IMR-90 (cell line): ENCODE measurements around the gene SPAG9. TPM values are rescaled to one million over a fixed set of nuclear protein-coding genes. Genes with fewer than 3 reads are reported as not detected.

Source experiments
- ATAC-seq: fragments of 200-7000 bp; cut with Tn5 transposase; 2 replicates; pipeline ENCODE4 v1.9.1; 2020; ENCODE audit warnings: low read depth, mild to moderate bottlenecking, moderate library complexity
- BruUV-seq: library from RNA; stranded (reverse); fragments of 400-500 nt; replicated peaks from 2 replicates; lab custom pipeline; 2021; lab: Mats Ljungman, UMichigan
- CTCF ChIA-PET: fragments of 300-600 bp; formaldehyde crosslinking; extraction: SDS; loops from one replicate; lab custom pipeline; 2021; ENCODE audit warnings: antibody characterized with exemption; lab: Yijun Ruan, JAX
- POLR2A ChIA-PET: fragments of 300-600 bp; sonication (Branson Sonifier 250); formaldehyde crosslinking; loops from one replicate; lab custom pipeline; 2022; ENCODE audit warnings: antibody characterized with exemption; ENCODE audit not compliant: unreplicated experiment; lab: Charles Lee
- DNase-seq: peaks from one replicate; pipeline ENCODE4 v3.0.0; 2013
- H2AFZ ChIP-seq: replicated peaks from 2 replicates; pipeline ENCODE3; 2013; ENCODE audit warnings: low read length, mild to moderate bottlenecking; ENCODE audit not compliant: poor library complexity
- H2AK5ac ChIP-seq: 2 replicates; pipeline ENCODE4 v1.6.1; 2013; ENCODE audit warnings: low read depth, low read length, inconsistent platforms
- H2AK9ac ChIP-seq: replicated peaks from 2 replicates; pipeline ENCODE3; 2013; ENCODE audit warnings: mild to moderate bottlenecking, low read depth, low read length, moderate library complexity; ENCODE audit not compliant: poor library complexity
- H2BK120ac ChIP-seq: 2 replicates; pipeline ENCODE4 v1.6.1; 2013; ENCODE audit warnings: low read depth, low read length, inconsistent platforms
- H2BK15ac ChIP-seq: 3 replicates; pipeline ENCODE4 v1.6.1; 2013; ENCODE audit warnings: low read depth, low read length, inconsistent platforms
- H2BK20ac ChIP-seq: 2 replicates; pipeline ENCODE4 v1.6.1; 2013; ENCODE audit warnings: low read depth, mild to moderate bottlenecking, inconsistent platforms, low read length, moderate library complexity
- H2BK5ac ChIP-seq: 2 replicates; pipeline ENCODE4 v1.6.1; 2013; ENCODE audit warnings: mild to moderate bottlenecking, low read depth, low read length, inconsistent platforms; ENCODE audit not compliant: poor library complexity, severe bottlenecking
- H3K14ac ChIP-seq: replicated peaks from 2 replicates; pipeline ENCODE4 v1.6.1; 2013; ENCODE audit warnings: low read depth, low read length, inconsistent platforms
- H3K18ac ChIP-seq: 2 replicates; pipeline ENCODE4 v1.6.1; 2013; ENCODE audit warnings: low read depth, low read length, control low read depth
- H3K23ac ChIP-seq: 2 replicates; pipeline ENCODE4 v1.6.1; 2013; ENCODE audit warnings: low read depth, low read length, inconsistent platforms
- H3K27ac ChIP-seq: 2 replicates; pipeline ENCODE4 v1.5.1; 2013; ENCODE audit warnings: mild to moderate bottlenecking, control low read depth, low read length; ENCODE audit not compliant: insufficient read depth
- H3K27me3 ChIP-seq: 2 replicates; pipeline ENCODE4 v1.6.1; 2013; ENCODE audit warnings: low read length; ENCODE audit not compliant: control insufficient read depth, insufficient read depth
- H3K36me3 ChIP-seq: 2 replicates; pipeline ENCODE4 v1.6.1; 2013; ENCODE audit warnings: low read length, mixed read lengths; ENCODE audit not compliant: control insufficient read depth, insufficient read depth
- H3K4ac ChIP-seq: 2 replicates; pipeline ENCODE4 v1.6.1; 2013; ENCODE audit warnings: low read depth, low read length, inconsistent platforms
- H3K4me1 ChIP-seq: 2 replicates; pipeline ENCODE4 v1.6.1; 2013; ENCODE audit warnings: low read length, mixed read lengths; ENCODE audit not compliant: control insufficient read depth, insufficient read depth
- H3K4me2 ChIP-seq: 2 replicates; pipeline ENCODE4 v1.6.1; 2013; ENCODE audit warnings: low read depth, mild to moderate bottlenecking, control low read depth, low read length, moderate library complexity
- H3K4me3 ChIP-seq: 2 replicates; pipeline ENCODE4 v1.5.1; 2013; ENCODE audit warnings: low read depth, mild to moderate bottlenecking, control low read depth, low read length, moderate library complexity; ENCODE audit not compliant: insufficient read depth
- H3K56ac ChIP-seq: 2 replicates; pipeline ENCODE4 v1.6.1; 2013; ENCODE audit warnings: low read length, inconsistent platforms; ENCODE audit not compliant: insufficient read depth; ENCODE audit errors: extremely low read depth
- H3K79me1 ChIP-seq, 2 experiments: 2 replicates each; pipeline ENCODE4 v1.6.1; 2013; ENCODE audit warnings: low read length in 2 of 2, inconsistent platforms in 1 of 2, low read depth in 1 of 2
- H3K9ac ChIP-seq: 2 replicates; pipeline ENCODE4 v1.6.1; 2013; ENCODE audit warnings: low read depth, low read length, control low read depth
- H3K9me1 ChIP-seq: 2 replicates; pipeline ENCODE4 v1.6.1; 2013; ENCODE audit warnings: low read length, inconsistent platforms; ENCODE audit not compliant: insufficient read depth
- H3K9me3 ChIP-seq: 2 replicates; pipeline ENCODE4 v1.6.1; 2013; ENCODE audit warnings: low read length; ENCODE audit not compliant: control insufficient read depth, insufficient read depth
- H4K20me1 ChIP-seq: 2 replicates; pipeline ENCODE4 v1.6.1; 2013; ENCODE audit warnings: low read length, inconsistent platforms; ENCODE audit not compliant: insufficient read depth
- H4K5ac ChIP-seq: 2 replicates; pipeline ENCODE4 v1.6.1; 2013; ENCODE audit warnings: mild to moderate bottlenecking, low read depth, low read length, control low read depth
- H4K8ac ChIP-seq, 2 experiments: 2 replicates each; pipeline ENCODE4 v1.6.1; 2013; ENCODE audit warnings: low read depth in 2 of 2, low read length in 2 of 2, control low read depth in 1 of 2, inconsistent platforms in 1 of 2
- H4K91ac ChIP-seq: 2 replicates; pipeline ENCODE4 v1.6.1; 2013; ENCODE audit warnings: low read depth, low read length, inconsistent platforms; ENCODE audit not compliant: insufficient read depth
- CHD1 ChIP-seq: IDR thresholded peaks from 2 replicates; pipeline ENCODE4 v1.6.1; 2012; ENCODE audit warnings: low read depth, low read length, improper control_type of control experiment
- FOS ChIP-seq: fragments of 150-350 bp; IDR thresholded peaks from 2 replicates; pipeline ENCODE4 v1.6.1; 2016; ENCODE audit warnings: low read depth, low read length
- MAFK ChIP-seq: IDR thresholded peaks from 2 replicates; pipeline ENCODE4 v1.6.1; 2012; ENCODE audit warnings: low read depth, low read length, improper control_type of control experiment
- MAZ ChIP-seq: IDR thresholded peaks from 2 replicates; pipeline ENCODE4 v1.6.1; 2012; ENCODE audit warnings: low read depth, mild to moderate bottlenecking, low read length, improper control_type of control experiment, moderate library complexity, borderline replicate concordance
- MXI1 ChIP-seq: IDR thresholded peaks from 2 replicates; pipeline ENCODE4 v1.6.1; 2012; ENCODE audit warnings: low read depth, mild to moderate bottlenecking, low read length, moderate library complexity, borderline replicate concordance
- RAD21 ChIP-seq: IDR thresholded peaks from 2 replicates; pipeline ENCODE4 v1.6.1; 2012; ENCODE audit warnings: low read length, improper control_type of control experiment
- RFX5 ChIP-seq: IDR thresholded peaks from 2 replicates; pipeline ENCODE4 v1.8.0; 2012; ENCODE audit warnings: low read depth, mild to moderate bottlenecking, low read length, moderate library complexity
- SMC3 ChIP-seq: fragments of 150-350 bp; IDR thresholded peaks from 2 replicates; pipeline ENCODE4 v1.6.1; 2016; ENCODE audit warnings: low read depth, mild to moderate bottlenecking, antibody characterized with exemption, low read length, moderate library complexity
- dilution Hi-C: fragments of 300-500 bp; cut with HindIII; formaldehyde crosslinking; loops from one replicate; pipeline ENCODE4 v1.14.3; 2018; ENCODE audit warnings: low sequenced_read_pairs; ENCODE audit not compliant: unreplicated experiment
- in situ Hi-C: fragments of 300-500 bp; cut with MboI; formaldehyde crosslinking; loops from 3 replicates; pipeline ENCODE4 v1.14.3; 2019; ENCODE audit warnings: low sequenced_read_pairs, inconsistent platforms, mixed read lengths
- intact Hi-C: fragments of 100-400 bp; cut with micrococcal nuclease; formaldehyde crosslinking; loops from 2 replicates; pipeline ENCODE4 v1.10.0; 2022
- polyA plus RNA-seq, 3 experiments: library from polyadenylated mRNA; depleted of rRNA; stranded (reverse); fragments of >200 nt; gene quantifications; 2 replicates each; pipeline ENCODE4 v1.2.3, GENCODE V29; 2012; ENCODE audit warnings: low replicate concordance in 1 of 3
- total RNA-seq: library from RNA; depleted of rRNA; stranded (reverse); fragments of >200 nt; gene quantifications from 2 replicates; pipeline ENCODE4 v1.2.3, GENCODE V29; 2012
- TF ChIP-seq, protein P1 (sequence below): fragments of 150-350 bp; IDR thresholded peaks from 2 replicates; pipeline ENCODE4 v1.6.1; 2017; ENCODE audit warnings: mild to moderate bottlenecking, antibody characterized with exemption, low read length, low read depth
- TF ChIP-seq, protein P2 (sequence below): fragments of 150-350 bp; IDR thresholded peaks from 2 replicates; pipeline ENCODE4 v1.6.1; 2016; ENCODE audit warnings: low read depth, mild to moderate bottlenecking, low read length, moderate library complexity, borderline replicate concordance
- TF ChIP-seq, protein P3 (sequence below): conservative IDR thresholded peaks from 2 replicates; pipeline ENCODE4 v1.5.1; 2012; ENCODE audit warnings: mild to moderate bottlenecking, low read depth, low read length, improper control_type of control experiment

The SPAG9 gene
- total and polyA plus RNA-seq, 2 of the 4 experiments (the other 2 are of a cell fraction) = 26.7 to 75.5 TPM

DNA sequence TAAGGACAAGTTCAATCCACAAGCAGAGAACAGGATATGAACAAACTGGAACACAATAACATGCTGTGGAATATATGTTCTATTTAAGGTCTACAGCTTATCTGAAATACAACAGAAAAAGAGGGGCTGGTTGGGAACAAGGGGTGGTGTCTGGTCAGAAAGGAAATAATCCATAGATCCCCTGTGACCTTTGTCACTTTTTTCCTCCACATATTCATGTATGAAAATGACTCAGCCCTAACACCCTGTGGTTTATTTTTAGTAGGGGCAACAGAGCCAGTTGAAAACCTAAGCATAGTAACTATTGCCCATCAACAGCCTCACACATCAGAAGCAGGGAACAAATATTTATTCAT, 12.3 kb upstream of the SPAG9 start:
- ChIA-PET POLR2A (no interaction called here), CTCF (no interaction called here)
- Histone ChIP-seq H3K4me2 (no peak overlapping the region), H3K9me3 (no peaks in the 10 kb centered on the region), H3K23ac (no peak overlapping the region), H3K18ac (no peak overlapping the region), H4K8ac (no peak overlapping the region), H4K20me1 (no peaks in the 10 kb centered on the region), H2BK120ac (no peak overlapping the region), H2AK5ac (no peak overlapping the region), H3K14ac (no peak overlapping the region), H4K5ac (no peak overlapping the region), H2AK9ac (no peak overlapping the region), H3K79me1 (no peaks in the 10 kb centered on the region), H3K4me3 (no peak overlapping the region), H2AFZ (no peak overlapping the region), H3K36me3 (no peaks in the 10 kb centered on the region), H3K4me1 (no peaks in the 10 kb centered on the region), H3K56ac (no peak overlapping the region), H2BK5ac (no peak overlapping the region), H2BK20ac (no peak overlapping the region), H4K91ac (no peak overlapping the region), H3K9me1 (no peaks in the 10 kb centered on the region), H3K27ac (no peak overlapping the region), H3K4ac (no peak overlapping the region), H3K27me3 (no peaks in the 10 kb centered on the region), H2BK15ac (no peak overlapping the region), H3K9ac (no peak overlapping the region)
- in situ Hi-C loops = no loop called here
- intact Hi-C loops = no loop called here
- dilution Hi-C loops = no loop called here
- TF ChIP-seq FOS (no peak), SMC3 (no peak), RFX5 (no peak), CHD1 (no peak), RAD21 (no peak), MAZ (no peak), MAFK (no peak), MXI1 (no peak)
- TF ChIP-seq, protein P1, sequence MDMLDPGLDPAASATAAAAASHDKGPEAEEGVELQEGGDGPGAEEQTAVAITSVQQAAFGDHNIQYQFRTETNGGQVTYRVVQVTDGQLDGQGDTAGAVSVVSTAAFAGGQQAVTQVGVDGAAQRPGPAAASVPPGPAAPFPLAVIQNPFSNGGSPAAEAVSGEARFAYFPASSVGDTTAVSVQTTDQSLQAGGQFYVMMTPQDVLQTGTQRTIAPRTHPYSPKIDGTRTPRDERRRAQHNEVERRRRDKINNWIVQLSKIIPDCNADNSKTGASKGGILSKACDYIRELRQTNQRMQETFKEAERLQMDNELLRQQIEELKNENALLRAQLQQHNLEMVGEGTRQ = no peak
- TF ChIP-seq, protein P2, sequence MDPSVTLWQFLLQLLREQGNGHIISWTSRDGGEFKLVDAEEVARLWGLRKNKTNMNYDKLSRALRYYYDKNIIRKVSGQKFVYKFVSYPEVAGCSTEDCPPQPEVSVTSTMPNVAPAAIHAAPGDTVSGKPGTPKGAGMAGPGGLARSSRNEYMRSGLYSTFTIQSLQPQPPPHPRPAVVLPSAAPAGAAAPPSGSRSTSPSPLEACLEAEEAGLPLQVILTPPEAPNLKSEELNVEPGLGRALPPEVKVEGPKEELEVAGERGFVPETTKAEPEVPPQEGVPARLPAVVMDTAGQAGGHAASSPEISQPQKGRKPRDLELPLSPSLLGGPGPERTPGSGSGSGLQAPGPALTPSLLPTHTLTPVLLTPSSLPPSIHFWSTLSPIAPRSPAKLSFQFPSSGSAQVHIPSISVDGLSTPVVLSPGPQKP = no peak
- TF ChIP-seq, protein P3, sequence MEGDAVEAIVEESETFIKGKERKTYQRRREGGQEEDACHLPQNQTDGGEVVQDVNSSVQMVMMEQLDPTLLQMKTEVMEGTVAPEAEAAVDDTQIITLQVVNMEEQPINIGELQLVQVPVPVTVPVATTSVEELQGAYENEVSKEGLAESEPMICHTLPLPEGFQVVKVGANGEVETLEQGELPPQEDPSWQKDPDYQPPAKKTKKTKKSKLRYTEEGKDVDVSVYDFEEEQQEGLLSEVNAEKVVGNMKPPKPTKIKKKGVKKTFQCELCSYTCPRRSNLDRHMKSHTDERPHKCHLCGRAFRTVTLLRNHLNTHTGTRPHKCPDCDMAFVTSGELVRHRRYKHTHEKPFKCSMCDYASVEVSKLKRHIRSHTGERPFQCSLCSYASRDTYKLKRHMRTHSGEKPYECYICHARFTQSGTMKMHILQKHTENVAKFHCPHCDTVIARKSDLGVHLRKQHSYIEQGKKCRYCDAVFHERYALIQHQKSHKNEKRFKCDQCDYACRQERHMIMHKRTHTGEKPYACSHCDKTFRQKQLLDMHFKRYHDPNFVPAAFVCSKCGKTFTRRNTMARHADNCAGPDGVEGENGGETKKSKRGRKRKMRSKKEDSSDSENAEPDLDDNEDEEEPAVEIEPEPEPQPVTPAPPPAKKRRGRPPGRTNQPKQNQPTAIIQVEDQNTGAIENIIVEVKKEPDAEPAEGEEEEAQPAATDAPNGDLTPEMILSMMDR = no peak
- no peak for DNase-seq
- 0 out of 2 replicates have a peak, but pooled peaks have one; percentile 21 for ATAC-seq
- no TSS peak for BruUV-seq
